HepG2 (cell line): ENCODE measurements around the gene CCR2. TPM values are rescaled to one million over a fixed set of nuclear protein-coding genes. Genes with fewer than 3 reads are reported as not detected.

Source experiments
- ATAC-seq: fragments of 200-7000 bp; cut with Tn5 transposase; 3 replicates; pipeline ENCODE4 v1.9.1; 2020; ENCODE audit warnings: mild to moderate bottlenecking, moderate library complexity
- BruUV-seq: library from RNA; stranded (reverse); fragments of 400-500 nt; replicated peaks from 2 replicates; lab custom pipeline; 2021; lab: Mats Ljungman, UMichigan
- CTCF ChIA-PET: fragments of 300-600 bp; formaldehyde crosslinking; extraction: SDS; loops from one replicate; lab custom pipeline; 2021; ENCODE audit warnings: low total read pairs, inconsistent platforms, low intra/inter-chr PET ratio; lab: Yijun Ruan, JAX
- POLR2A ChIA-PET: fragments of 350-600 bp; sonication (Branson Sonifier 250); formaldehyde crosslinking; loops from one replicate; lab custom pipeline; 2020; ENCODE audit warnings: antibody characterized with exemption, inconsistent platforms; lab: Yijun Ruan, JAX
- DNase-seq: peaks from one replicate; pipeline ENCODE4 v3.0.0-alpha.2; 2015; ENCODE audit warnings: low spot score
- FAIRE-seq: peaks from 3 replicates; lab custom pipeline; 2011; peaks lifted over from hg19 to GRCh38; lab: Jason Lieb, UNC
- H2AFZ ChIP-seq: one replicate; pipeline ENCODE4 v1.6.1; 2011; ENCODE audit warnings: low read length, inconsistent platforms
- H3K27ac ChIP-seq: fragments of 300-600 bp; 3 replicates; pipeline ENCODE4 v1.8.0; 2011; ENCODE audit warnings: mixed run types, mild to moderate bottlenecking, mixed read lengths, low read length, inconsistent platforms; ENCODE audit not compliant: insufficient read depth; ENCODE audit errors: extremely low read length
- H3K27me3 ChIP-seq, 2 experiments: fragments of 200-600 bp in 1 of 2; 2 replicates in 1 of 2; 3 replicates in 1 of 2; pipeline versions ENCODE4 v1.6.0 to v1.8.0; 2011; ENCODE audit warnings: low read length in 2 of 2, mild to moderate bottlenecking in 2 of 2, moderate library complexity in 2 of 2, inconsistent platforms in 1 of 2; ENCODE audit not compliant: insufficient read depth in 2 of 2, control insufficient read depth in 1 of 2
- H3K36me3 ChIP-seq, 2 experiments: fragments of 200-600 bp in 1 of 2; replicated peaks in 1 of 2; 2 replicates in 1 of 2; 3 replicates in 1 of 2; pipeline versions ENCODE4 v1.5.1 to v1.8.0; 2011; ENCODE audit warnings: low read length in 2 of 2, inconsistent platforms in 1 of 2; ENCODE audit not compliant: insufficient read depth in 2 of 2, control insufficient read depth in 1 of 2
- H3K4me1 ChIP-seq: 2 replicates; pipeline ENCODE4 v1.5.1; 2012; ENCODE audit warnings: low read length, inconsistent platforms; ENCODE audit not compliant: insufficient read depth
- H3K4me2 ChIP-seq: 2 replicates; pipeline ENCODE4 v1.6.0; 2011; ENCODE audit warnings: low read depth, low read length, inconsistent platforms
- H3K4me3 ChIP-seq, 3 experiments: fragments of 200-600 bp in 1 of 3; sonication (generic), shearing (Covaris generic) in 1 of 3; replicated peaks in 1 of 3; 2 replicates each; pipeline ENCODE4 v1.5.1; 2011 to 2016; ENCODE audit warnings: low read length in 3 of 3, inconsistent platforms in 2 of 3, low read depth in 2 of 3, mild to moderate bottlenecking in 2 of 3, control low read depth in 1 of 3, mixed read lengths in 1 of 3; ENCODE audit not compliant: insufficient read depth in 1 of 3
- H3K79me2 ChIP-seq: one replicate; pipeline ENCODE4 v1.6.1; 2011; ENCODE audit warnings: low read length, inconsistent platforms; ENCODE audit not compliant: insufficient read depth
- H3K9ac ChIP-seq: 2 replicates; pipeline ENCODE4 v1.6.0; 2011; ENCODE audit warnings: mild to moderate bottlenecking, low read depth, low read length, inconsistent platforms; ENCODE audit not compliant: insufficient read depth
- H3K9me3 ChIP-seq: 2 replicates; pipeline ENCODE4 v1.5.1; 2012; ENCODE audit warnings: mild to moderate bottlenecking, low read length
- H4K20me1 ChIP-seq: 2 replicates; pipeline ENCODE4 v1.6.0; 2011; ENCODE audit warnings: inconsistent platforms, mild to moderate bottlenecking, low read length, moderate library complexity; ENCODE audit not compliant: insufficient read depth
- IKZF5 ChIP-seq: IDR thresholded peaks from 2 replicates; pipeline ENCODE4 v1.6.1; 2018; ENCODE audit warnings: missing genetic modification reagents, mild to moderate bottlenecking, missing compliant biosample characterization
- JDP2 ChIP-seq: sonication (generic); formaldehyde crosslinking; IDR thresholded peaks from 2 replicates; pipeline ENCODE4 v1.8.1; 2022; ENCODE audit warnings: missing genetic modification reagents, borderline replicate concordance
- KLF11 ChIP-seq: IDR thresholded peaks from 2 replicates; pipeline ENCODE4 v1.6.1; 2016; ENCODE audit warnings: missing compliant biosample characterization
- KLF16 ChIP-seq, 2 experiments: sonication (generic) in 1 of 2; formaldehyde crosslinking in 1 of 2; IDR thresholded peaks; 2 replicates each; pipeline versions ENCODE4 v1.6.1 to v1.8.0; 2016 to 2023; ENCODE audit warnings: missing genetic modification reagents in 2 of 2, missing compliant biosample characterization in 1 of 2
- MLXIP ChIP-seq: sonication (generic); formaldehyde crosslinking; IDR thresholded peaks from 2 replicates; pipeline ENCODE4 v1.9.0; 2021; ENCODE audit warnings: missing genetic modification reagents, borderline replicate concordance
- TBL1XR1 ChIP-seq: fragments of 150-350 bp; IDR thresholded peaks from 2 replicates; pipeline ENCODE4 v1.6.1; 2014; ENCODE audit warnings: borderline replicate concordance, low read length; ENCODE audit not compliant: partially characterized antibody
- ZBTB40 ChIP-seq, 2 experiments: fragments of 450-650 bp in 1 of 2; sonication (generic) in 1 of 2; formaldehyde crosslinking in 1 of 2; IDR thresholded peaks; 2 replicates each; pipeline versions ENCODE4 v1.6.1 to v1.8.0; 2016 to 2022; ENCODE audit warnings: antibody characterized with exemption in 1 of 2, mild to moderate bottlenecking in 1 of 2, missing genetic modification reagents in 1 of 2
- ZNF550 ChIP-seq: sonication (generic); formaldehyde crosslinking; IDR thresholded peaks from 2 replicates; pipeline ENCODE4 v1.4.0; 2020; ENCODE audit warnings: mild to moderate bottlenecking, missing genetic modification reagents, borderline replicate concordance
- ZNF660 ChIP-seq: sonication (generic); formaldehyde crosslinking; IDR thresholded peaks from 2 replicates; pipeline ENCODE4 v1.5.1; 2020; ENCODE audit warnings: mild to moderate bottlenecking, low read depth, missing genetic modification reagents, borderline replicate concordance
- WGBS: methylation state at CpG from one replicate; pipeline ENCODE4 v1.1.6; 2017; ENCODE audit warnings: low lambda C conversion rate; 5-methylcytosine and 5-hydroxymethylcytosine counted together
- in situ Hi-C: cut with HindIII; loops from 2 replicates; pipeline ENCODE4 v1.10.0; 2017; ENCODE audit warnings: low pct_unique_long_range_greater_than_20kb; ENCODE audit not compliant: extremely low pct_ligation_motif_present
- intact Hi-C: fragments of 100-400 bp; cut with micrococcal nuclease; formaldehyde crosslinking; loops from one replicate; pipeline ENCODE4 v1.10.0; 2022; ENCODE audit not compliant: unreplicated experiment
- polyA plus RNA-seq, 8 experiments: library from polyadenylated mRNA; depleted of rRNA in 3 of 8; stranded (reverse) in 7 of 8; unstranded in 1 of 8; fragments of >200 nt; fragmentation: Illumina TruSeq in 4 of 8; extraction: Trizol in 4 of 8; gene quantifications; 2 replicates each; pipeline versions ENCODE4 v1.2.1 to v1.2.3, GENCODE V29; 2011 to 2016; ENCODE audit warnings: low read depth in 4 of 8, missing spikeins in 1 of 8, mixed read lengths in 1 of 8; ENCODE audit not compliant: insufficient read depth in 1 of 8
- total RNA-seq, 5 experiments: library from RNA; depleted of rRNA; stranded (reverse); fragments of >200 nt; fragmentation: Illumina TruSeq; extraction: Trizol; gene quantifications; 2 replicates each; pipeline ENCODE4 v1.2.3, GENCODE V29; 2016; ENCODE audit warnings: low read depth in 1 of 5

Gene CCR2
- total and polyA plus RNA-seq, 2 of the 13 experiments (the other 11 are each of a cell fraction or from before 2014, with no cell fraction given) = not detected

GRCh38 chr3:46304739-46305138, 49.2 kb upstream of the CCR2 start:
- H4K20me1 ChIP-seq = no peaks in the 10 kb centered on the region
- in situ Hi-C loops (no loop called here), intact Hi-C loops (no loop called here)
- no peak overlapping the region for H3K4me2 ChIP-seq
- POLR2A ChIA-PET = no interaction called here
- H3K9me3 ChIP-seq = no peaks in the 10 kb centered on the region
- WGBS = 60% methylated on average over 3 of the region's 3 CpGs
- CTCF ChIA-PET = no interaction called here
- no peak overlapping the region for H3K9ac ChIP-seq
- ATAC-seq (no peak), FAIRE-seq (no peak), DNase-seq (no peak)
- H3K4me3 ChIP-seq = no peak overlapping the region
- no peak overlapping the region for H2AFZ ChIP-seq
- no peaks in the 10 kb centered on the region for H3K36me3 ChIP-seq
- peaks cover 0 to 23% of the 10 kb centered on the region in 2 experiments; a peak in 2 of 5 replicates for H3K27me3 ChIP-seq
- no peaks in the 10 kb centered on the region for H3K4me1 ChIP-seq
- BruUV-seq = no TSS peak
- no peaks in the 10 kb centered on the region for H3K79me2 ChIP-seq
- H3K27ac ChIP-seq = no peak overlapping the region
- TF ChIP-seq ZNF550 (CRISPR knock-in tag) (no peak), KLF16 (CRISPR knock-in tag; IDR thresholded peaks at IDR 0.05) (no peak), TBL1XR1 (no peak), ZNF660 (CRISPR knock-in tag) (no peak), IKZF5 (CRISPR knock-in tag) (no peak), JDP2 (CRISPR knock-in tag) (no peak), MLXIP (CRISPR knock-in tag) (no peak), ZBTB40 (IDR thresholded peaks at IDR 0.05) (no peak), ZBTB40 (CRISPR knock-in tag; IDR thresholded peaks at IDR 0.05) (no peak), KLF11 (CRISPR knock-in tag) (no peak)
